AG09319 (cell line): ENCODE data around the gene FAM193A.

Experiments
- DNase-seq: peaks from one replicate; pipeline ENCODE4 v3.0.0-alpha.2; 2010; ENCODE audit warnings: low read depth; ENCODE audit errors: extremely low read depth
- TF ChIP-seq, protein P1 (sequence below): IDR thresholded peaks from 2 replicates; pipeline ENCODE4 v1.5.1; 2011; ENCODE audit warnings: low read depth, mild to moderate bottlenecking, inconsistent platforms, low read length, moderate library complexity

Gene FAM193A

GRCh38 chr4:2494992-2495391 is 41.5 kb upstream of the FAM193A start:
- DNase-seq, result no peak
- TF ChIP-seq, protein P1, sequence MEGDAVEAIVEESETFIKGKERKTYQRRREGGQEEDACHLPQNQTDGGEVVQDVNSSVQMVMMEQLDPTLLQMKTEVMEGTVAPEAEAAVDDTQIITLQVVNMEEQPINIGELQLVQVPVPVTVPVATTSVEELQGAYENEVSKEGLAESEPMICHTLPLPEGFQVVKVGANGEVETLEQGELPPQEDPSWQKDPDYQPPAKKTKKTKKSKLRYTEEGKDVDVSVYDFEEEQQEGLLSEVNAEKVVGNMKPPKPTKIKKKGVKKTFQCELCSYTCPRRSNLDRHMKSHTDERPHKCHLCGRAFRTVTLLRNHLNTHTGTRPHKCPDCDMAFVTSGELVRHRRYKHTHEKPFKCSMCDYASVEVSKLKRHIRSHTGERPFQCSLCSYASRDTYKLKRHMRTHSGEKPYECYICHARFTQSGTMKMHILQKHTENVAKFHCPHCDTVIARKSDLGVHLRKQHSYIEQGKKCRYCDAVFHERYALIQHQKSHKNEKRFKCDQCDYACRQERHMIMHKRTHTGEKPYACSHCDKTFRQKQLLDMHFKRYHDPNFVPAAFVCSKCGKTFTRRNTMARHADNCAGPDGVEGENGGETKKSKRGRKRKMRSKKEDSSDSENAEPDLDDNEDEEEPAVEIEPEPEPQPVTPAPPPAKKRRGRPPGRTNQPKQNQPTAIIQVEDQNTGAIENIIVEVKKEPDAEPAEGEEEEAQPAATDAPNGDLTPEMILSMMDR, result no peak

DNA sequence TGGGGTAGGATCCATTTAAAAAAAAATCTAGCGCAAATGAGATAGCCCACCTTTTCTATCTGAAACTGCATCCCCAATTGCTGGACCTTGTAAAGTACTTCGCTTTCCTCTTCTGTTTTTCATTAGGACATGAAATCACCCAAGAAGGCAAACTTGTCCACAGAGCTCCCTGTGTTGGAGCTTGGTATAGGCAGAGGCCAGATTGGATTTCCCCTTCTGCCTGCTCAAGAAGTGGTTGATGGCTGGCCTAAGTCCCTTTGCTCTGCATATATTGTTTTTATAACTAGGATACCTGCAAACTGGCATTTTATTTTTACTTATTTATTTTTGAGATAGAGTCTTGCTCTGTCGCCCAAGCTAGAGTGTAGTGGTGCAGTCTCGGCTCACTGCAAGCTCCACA is 39.1 kb upstream of the FAM193A start:
- TF ChIP-seq, protein P1, result no peak
- no peak for DNase-seq

DNA sequence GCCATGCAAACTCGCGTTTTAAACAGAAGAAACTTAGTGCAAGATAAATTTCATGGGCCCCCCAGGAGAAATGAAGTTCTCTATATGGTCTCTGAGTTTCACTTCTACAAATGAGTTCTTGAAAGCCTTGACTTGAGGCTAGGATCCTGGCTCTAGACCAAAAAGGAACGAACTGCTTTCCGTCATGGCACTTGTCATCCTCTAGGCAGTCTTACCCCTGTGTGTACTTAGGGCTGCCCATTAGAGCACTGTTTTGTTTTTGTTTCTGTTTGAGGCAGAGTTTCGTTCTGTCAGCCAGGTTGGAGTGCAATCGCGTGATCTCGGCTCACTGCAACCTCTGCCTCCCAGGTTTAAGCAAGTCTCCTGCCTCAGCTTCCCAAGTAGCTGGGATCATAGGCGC is 38.5 kb upstream of the FAM193A start:
- no peak for DNase-seq
- TF ChIP-seq, protein P1, result no peak

DNA sequence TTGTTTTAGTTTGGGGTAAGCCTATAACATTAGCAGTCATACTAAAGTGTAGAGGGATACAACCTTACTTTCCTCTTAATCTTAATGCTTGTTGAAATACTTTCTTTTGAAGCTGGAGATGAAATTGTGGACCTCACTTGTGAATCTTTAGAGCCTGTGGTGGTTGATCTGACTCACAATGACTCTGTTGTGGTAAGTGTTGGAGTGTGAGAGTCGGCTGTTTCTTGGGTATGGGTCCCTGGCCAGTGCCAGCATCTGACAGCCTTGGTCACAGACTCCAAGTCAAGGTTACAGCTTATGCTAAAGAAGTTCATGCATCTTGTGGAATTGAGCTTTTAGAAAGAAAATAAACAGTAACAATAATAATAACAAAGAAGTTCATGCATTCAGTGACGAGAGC is 35.9 kb upstream of the FAM193A start:
- TF ChIP-seq, protein P1, result no peak
- no peak for DNase-seq

GRCh38 chr4:2501034-2501594 is 35.3 kb upstream of the FAM193A start:
- DNase-seq, result no peak
- TF ChIP-seq, protein P1, result no peak

GRCh38 chr4:2503809-2504208 is 32.6 kb upstream of the FAM193A start:
- TF ChIP-seq, protein P1, result no peak
- DNase-seq, result no peak

DNA sequence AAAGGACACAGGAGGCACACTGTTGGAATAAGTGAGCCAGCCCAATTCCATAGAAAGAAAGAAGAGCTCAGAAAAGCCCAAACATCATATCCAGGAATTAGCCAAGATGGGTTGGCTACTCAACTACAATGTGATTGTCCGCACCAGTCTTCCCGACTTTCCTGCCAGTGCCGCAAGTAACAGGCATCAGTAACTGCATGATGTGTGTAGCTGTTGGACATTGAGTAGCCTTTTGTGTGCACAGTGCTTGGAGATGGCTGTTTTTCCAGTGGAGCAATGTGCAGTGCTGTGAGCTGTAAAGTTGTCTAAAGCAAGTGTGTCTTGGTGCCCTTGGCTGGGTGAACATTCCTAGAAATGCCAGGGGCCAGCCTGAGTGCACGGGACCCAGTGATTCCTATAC is 29.2 kb upstream of the FAM193A start:
- DNase-seq, result no peak
- TF ChIP-seq, protein P1, result no peak
